ENCODE data around the gene SH3PXD2B.

DNA sequence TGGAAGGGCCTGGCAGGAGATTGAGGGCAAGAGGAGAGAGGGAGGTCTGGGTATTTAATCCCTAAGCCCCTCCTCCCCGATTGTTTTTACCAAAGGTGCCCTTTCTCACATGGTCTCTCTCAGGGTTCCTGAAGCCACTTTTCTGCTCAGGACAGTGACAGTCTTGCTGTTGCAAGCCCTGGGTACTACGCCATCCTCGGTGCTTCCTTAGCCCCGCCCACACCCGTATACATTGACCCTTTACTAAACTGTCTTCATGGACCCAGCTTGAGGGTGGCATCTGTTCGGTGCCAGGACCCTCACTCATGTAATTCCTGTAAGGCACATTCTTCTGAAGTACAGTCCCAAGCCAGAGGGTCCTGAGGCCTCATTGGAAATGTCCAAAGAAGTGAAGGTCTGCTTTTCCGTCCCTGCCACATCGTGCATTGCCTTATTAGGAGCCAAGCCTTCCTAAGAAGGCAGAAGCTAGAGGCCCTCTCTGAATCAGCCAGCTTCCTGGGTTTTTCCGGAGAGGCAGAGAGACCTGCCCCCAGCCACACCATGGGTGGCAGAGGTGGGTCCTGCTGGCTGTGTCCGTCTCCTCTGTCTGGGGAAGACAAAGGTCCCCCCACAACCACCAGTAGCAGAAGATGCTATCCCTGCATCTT is 1.9 kb upstream of the SH3PXD2B start:
- TF ChIP-seq, protein P1, sequence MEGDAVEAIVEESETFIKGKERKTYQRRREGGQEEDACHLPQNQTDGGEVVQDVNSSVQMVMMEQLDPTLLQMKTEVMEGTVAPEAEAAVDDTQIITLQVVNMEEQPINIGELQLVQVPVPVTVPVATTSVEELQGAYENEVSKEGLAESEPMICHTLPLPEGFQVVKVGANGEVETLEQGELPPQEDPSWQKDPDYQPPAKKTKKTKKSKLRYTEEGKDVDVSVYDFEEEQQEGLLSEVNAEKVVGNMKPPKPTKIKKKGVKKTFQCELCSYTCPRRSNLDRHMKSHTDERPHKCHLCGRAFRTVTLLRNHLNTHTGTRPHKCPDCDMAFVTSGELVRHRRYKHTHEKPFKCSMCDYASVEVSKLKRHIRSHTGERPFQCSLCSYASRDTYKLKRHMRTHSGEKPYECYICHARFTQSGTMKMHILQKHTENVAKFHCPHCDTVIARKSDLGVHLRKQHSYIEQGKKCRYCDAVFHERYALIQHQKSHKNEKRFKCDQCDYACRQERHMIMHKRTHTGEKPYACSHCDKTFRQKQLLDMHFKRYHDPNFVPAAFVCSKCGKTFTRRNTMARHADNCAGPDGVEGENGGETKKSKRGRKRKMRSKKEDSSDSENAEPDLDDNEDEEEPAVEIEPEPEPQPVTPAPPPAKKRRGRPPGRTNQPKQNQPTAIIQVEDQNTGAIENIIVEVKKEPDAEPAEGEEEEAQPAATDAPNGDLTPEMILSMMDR (conservative IDR thresholded peaks at IDR 0.05 in 1 of 2, IDR thresholded peaks at IDR 0.05 in 1 of 2; ENCODE audit: low read depth in 1 of 2, low read length in 2 of 2), result no peak
- TF ChIP-seq EZH2 (IDR thresholded peaks at IDR 0.05; ENCODE audit: low read length, missing control alignments), result no peak
